ENCODE data around the gene MYH9.

Gene MYH9

DNA sequence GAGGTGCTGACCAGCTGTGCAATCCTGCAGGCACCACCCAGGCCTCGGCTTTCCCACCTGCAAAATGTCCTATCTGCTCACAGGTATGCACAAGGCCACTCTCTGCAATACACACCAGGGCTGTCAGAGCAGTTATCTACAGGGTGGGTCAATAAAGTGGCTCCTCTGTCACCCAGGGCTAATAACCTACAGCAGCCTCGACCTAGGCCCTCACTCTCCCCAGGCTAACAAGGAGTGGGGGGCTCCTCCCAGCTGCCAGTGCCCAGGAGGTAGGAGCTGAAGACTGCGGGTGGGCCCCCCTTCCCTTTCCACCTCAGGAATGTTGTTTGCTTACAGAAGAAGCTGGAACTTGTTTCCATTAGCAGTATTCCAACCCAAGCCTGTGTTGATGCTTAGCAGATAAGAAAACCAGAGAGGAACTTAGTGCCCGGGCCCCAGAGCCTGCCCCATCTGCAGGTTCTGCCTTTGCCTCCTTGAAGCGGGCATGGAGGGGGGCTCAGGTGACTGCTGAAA lies 26.8 kb downstream of the MYH9 start:
- Histone ChIP-seq H3K4me3 (ENCODE audit: low read depth, low read length) (no peak overlapping the region), H3K9me3 (ENCODE audit: control insufficient read depth, insufficient read depth, low read depth, low read length) (no peaks in the 10 kb centered on the region), H3K27ac (ENCODE audit: extremely low read depth, low read depth, low read length) (peak overlapping the region; percentile 26; the same call in 1 of the 2 replicates), H3K4me1 (ENCODE audit: control insufficient read depth, insufficient read depth, low read length) (peaks cover 35% of the 10 kb centered on the region), H3K36me3 (ENCODE audit: control insufficient read depth in 2 of 2, insufficient read depth in 1 of 2, low read length in 2 of 2) (peaks cover 0 to 6% of the 10 kb centered on the region in 2 experiments; a peak in 1 of 3 replicates)
- POLR2A ChIA-PET: interaction anchor here (0.7 to 1.6 kb wide), 4 partner anchors 23 to 132 kb away, joined by 3 to 5 read pairs (median 4); partner anchors contain the start of gene MYH9
- TF ChIP-seq ZFP69B (tag by site-specific recombination; IDR thresholded peaks at IDR 0.05): peak; percentile 66; the same call in 1 of the 2 replicates
- TF ChIP-seq GLIS2 (tag by site-specific recombination; IDR thresholded peaks at IDR 0.05): 0 out of 2 replicates have a peak, but pooled peaks have one; percentile 21
- peak; percentile 94 for TF ChIP-seq GLIS1 (tag by site-specific recombination; IDR thresholded peaks at IDR 0.05)
- TF ChIP-seq ZIC2 (tag by site-specific recombination; IDR thresholded peaks at IDR 0.05): peak; percentile 53; the same call in 1 of the 2 replicates
- no peak for TF ChIP-seq ZNF266 (tag by site-specific recombination; IDR thresholded peaks at IDR 0.05; ENCODE audit: low read depth)
- TF ChIP-seq ZNF621 (tag by site-specific recombination; IDR thresholded peaks at IDR 0.05): no peak
- TF ChIP-seq ZNF248 (tag by site-specific recombination; IDR thresholded peaks at IDR 0.05): no peak
- no peak for TF ChIP-seq ZNF16 (tag by site-specific recombination; IDR thresholded peaks at IDR 0.05; ENCODE audit: low read depth)
- TF ChIP-seq, protein P1, sequence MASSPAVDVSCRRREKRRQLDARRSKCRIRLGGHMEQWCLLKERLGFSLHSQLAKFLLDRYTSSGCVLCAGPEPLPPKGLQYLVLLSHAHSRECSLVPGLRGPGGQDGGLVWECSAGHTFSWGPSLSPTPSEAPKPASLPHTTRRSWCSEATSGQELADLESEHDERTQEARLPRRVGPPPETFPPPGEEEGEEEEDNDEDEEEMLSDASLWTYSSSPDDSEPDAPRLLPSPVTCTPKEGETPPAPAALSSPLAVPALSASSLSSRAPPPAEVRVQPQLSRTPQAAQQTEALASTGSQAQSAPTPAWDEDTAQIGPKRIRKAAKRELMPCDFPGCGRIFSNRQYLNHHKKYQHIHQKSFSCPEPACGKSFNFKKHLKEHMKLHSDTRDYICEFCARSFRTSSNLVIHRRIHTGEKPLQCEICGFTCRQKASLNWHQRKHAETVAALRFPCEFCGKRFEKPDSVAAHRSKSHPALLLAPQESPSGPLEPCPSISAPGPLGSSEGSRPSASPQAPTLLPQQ (tag by site-specific recombination; IDR thresholded peaks at IDR 0.05): peak; percentile 71
- TF ChIP-seq, protein P2, sequence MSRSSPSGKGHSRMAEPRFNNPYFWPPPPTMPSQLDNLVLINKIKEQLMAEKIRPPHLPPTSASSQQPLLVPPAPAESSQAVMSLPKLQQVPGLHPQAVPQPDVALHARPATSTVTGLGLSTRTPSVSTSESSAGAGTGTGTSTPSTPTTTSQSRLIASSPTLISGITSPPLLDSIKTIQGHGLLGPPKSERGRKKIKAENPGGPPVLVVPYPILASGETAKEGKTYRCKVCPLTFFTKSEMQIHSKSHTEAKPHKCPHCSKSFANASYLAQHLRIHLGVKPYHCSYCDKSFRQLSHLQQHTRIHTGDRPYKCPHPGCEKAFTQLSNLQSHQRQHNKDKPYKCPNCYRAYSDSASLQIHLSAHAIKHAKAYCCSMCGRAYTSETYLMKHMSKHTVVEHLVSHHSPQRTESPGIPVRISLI (tag by site-specific recombination; IDR thresholded peaks at IDR 0.05): no peak
- CTCF ChIA-PET: interaction anchor here (0.5 to 0.8 kb wide), 2 partner anchors 16 to 26 kb away, joined by 3 read pairs; no protein-coding TSS in a partner anchor

DNA sequence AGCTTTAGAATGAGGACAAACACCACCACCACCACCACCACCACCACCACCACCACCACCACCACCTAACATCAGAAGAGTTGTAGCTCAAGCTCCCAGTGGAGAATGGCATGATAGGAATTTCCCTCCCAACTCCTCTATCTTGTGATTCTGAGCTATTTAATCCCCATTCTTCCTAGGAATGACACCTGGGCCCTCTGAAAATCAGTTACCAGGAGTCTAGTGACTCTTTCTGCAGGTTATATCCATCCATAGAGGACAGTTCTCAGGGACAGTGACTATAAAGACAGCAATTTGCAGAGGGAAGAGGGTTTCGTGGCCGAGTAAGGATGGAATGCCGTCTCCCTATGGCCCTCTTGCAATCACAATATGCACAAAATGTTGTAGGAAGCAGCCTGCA lies 27.8 kb downstream of the MYH9 start:
- H3K36me3 ChIP-seq (ENCODE audit: control insufficient read depth in 2 of 2, insufficient read depth in 1 of 2, low read length in 2 of 2): peaks cover 0 to 6% of the 10 kb centered on the region in 2 experiments; a peak in 1 of 3 replicates
- POLR2A ChIA-PET: interaction anchor here (0.7 to 1.4 kb wide), 6 partner anchors 19 to 67 kb away, joined by 3 to 6 read pairs (median 4); partner anchors contain the start of gene MYH9
- TF ChIP-seq BCL11B (tag by site-specific recombination; IDR thresholded peaks at IDR 0.05; ENCODE audit: low read depth) (no peak), SCRT1 (tag by site-specific recombination; IDR thresholded peaks at IDR 0.05; ENCODE audit: borderline replicate concordance) (no peak), ZBTB17 (tag by site-specific recombination; IDR thresholded peaks at IDR 0.05) (no peak), ZNF175 (tag by site-specific recombination; IDR thresholded peaks at IDR 0.05) (no peak)
- TF ChIP-seq, protein P3, sequence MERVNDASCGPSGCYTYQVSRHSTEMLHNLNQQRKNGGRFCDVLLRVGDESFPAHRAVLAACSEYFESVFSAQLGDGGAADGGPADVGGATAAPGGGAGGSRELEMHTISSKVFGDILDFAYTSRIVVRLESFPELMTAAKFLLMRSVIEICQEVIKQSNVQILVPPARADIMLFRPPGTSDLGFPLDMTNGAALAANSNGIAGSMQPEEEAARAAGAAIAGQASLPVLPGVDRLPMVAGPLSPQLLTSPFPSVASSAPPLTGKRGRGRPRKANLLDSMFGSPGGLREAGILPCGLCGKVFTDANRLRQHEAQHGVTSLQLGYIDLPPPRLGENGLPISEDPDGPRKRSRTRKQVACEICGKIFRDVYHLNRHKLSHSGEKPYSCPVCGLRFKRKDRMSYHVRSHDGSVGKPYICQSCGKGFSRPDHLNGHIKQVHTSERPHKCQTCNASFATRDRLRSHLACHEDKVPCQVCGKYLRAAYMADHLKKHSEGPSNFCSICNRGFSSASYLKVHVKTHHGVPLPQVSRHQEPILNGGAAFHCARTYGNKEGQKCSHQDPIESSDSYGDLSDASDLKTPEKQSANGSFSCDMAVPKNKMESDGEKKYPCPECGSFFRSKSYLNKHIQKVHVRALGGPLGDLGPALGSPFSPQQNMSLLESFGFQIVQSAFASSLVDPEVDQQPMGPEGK (tag by site-specific recombination; IDR thresholded peaks at IDR 0.05): no peak
- H3K4me3 ChIP-seq (ENCODE audit: low read depth, low read length): no peak overlapping the region
- no peaks in the 10 kb centered on the region for H3K9me3 ChIP-seq (ENCODE audit: control insufficient read depth, insufficient read depth, low read depth, low read length)
- H3K4me1 ChIP-seq (ENCODE audit: control insufficient read depth, insufficient read depth, low read length): peaks cover 32% of the 10 kb centered on the region
- no peak overlapping the region for H3K27ac ChIP-seq (ENCODE audit: extremely low read depth, low read depth, low read length)
- CTCF ChIA-PET: no interaction called here

DNA sequence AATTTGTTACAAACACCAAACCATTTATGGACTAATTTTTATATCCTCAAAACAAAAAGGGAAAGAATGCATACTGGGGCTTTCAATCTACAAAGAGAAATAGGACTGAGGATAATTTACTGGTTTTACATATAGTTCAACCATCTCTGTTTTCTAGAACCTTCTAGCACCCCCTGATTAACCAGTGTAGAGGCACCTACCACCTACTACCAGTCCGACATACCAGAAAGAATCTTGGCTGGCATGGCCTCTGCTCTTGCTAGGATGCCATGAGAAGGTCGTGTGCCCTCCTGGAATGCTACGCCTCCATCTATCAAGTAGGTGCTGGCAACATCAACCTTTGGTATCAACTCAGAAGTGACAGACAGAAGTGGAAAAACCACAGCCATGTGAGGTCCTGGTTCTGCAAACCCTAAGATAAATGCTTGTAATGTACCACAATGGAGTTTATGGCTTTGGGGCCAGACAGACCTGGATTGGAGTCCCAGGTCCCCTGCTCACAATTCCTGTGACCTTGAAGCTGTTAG lies 28.2 kb downstream of the MYH9 start:
- H3K4me1 ChIP-seq (ENCODE audit: control insufficient read depth, insufficient read depth, low read length): peaks cover 28% of the 10 kb centered on the region
- H3K27ac ChIP-seq (ENCODE audit: extremely low read depth, low read depth, low read length): no peak overlapping the region
- ChIA-PET POLR2A (interaction anchor here (0.7 to 1.4 kb wide), 4 partner anchors 20 to 67 kb away, joined by 3 to 6 read pairs (median 4); partner anchors contain the start of gene MYH9), CTCF (interaction anchor here (0.6 kb wide), 1 partner anchor 88 kb away, joined by 3 read pairs; no protein-coding TSS in a partner anchor)
- H3K9me3 ChIP-seq (ENCODE audit: control insufficient read depth, insufficient read depth, low read depth, low read length): no peaks in the 10 kb centered on the region
- H3K36me3 ChIP-seq (ENCODE audit: control insufficient read depth in 2 of 2, insufficient read depth in 1 of 2, low read length in 2 of 2): peaks cover 0 to 6% of the 10 kb centered on the region in 2 experiments; a peak in 2 of 3 replicates
- no peak overlapping the region for H3K4me3 ChIP-seq (ENCODE audit: low read depth, low read length)
- TF ChIP-seq ZNF791 (tag by site-specific recombination; IDR thresholded peaks at IDR 0.05) (no peak), KLF9 (tag by site-specific recombination; IDR thresholded peaks at IDR 0.05; ENCODE audit: low read depth) (no peak), ZBTB17 (tag by site-specific recombination; IDR thresholded peaks at IDR 0.05) (no peak), ZBTB1 (tag by site-specific recombination; IDR thresholded peaks at IDR 0.05) (no peak), ZNF146 (tag by site-specific recombination; IDR thresholded peaks at IDR 0.05) (no peak), ZNF555 (tag by site-specific recombination; conservative IDR thresholded peaks at IDR 0.05) (no peak), ZNF221 (tag by site-specific recombination; IDR thresholded peaks at IDR 0.05; ENCODE audit: borderline replicate concordance) (no peak), TCF7L2 (IDR thresholded peaks at IDR 0.05; ENCODE audit: borderline replicate concordance, low read depth, low read length) (no peak), ZNF654 (tag by site-specific recombination; IDR thresholded peaks at IDR 0.05; ENCODE audit: low read depth) (no peak)
- TF ChIP-seq, protein P4, sequence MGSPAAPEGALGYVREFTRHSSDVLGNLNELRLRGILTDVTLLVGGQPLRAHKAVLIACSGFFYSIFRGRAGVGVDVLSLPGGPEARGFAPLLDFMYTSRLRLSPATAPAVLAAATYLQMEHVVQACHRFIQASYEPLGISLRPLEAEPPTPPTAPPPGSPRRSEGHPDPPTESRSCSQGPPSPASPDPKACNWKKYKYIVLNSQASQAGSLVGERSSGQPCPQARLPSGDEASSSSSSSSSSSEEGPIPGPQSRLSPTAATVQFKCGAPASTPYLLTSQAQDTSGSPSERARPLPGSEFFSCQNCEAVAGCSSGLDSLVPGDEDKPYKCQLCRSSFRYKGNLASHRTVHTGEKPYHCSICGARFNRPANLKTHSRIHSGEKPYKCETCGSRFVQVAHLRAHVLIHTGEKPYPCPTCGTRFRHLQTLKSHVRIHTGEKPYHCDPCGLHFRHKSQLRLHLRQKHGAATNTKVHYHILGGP (tag by site-specific recombination; IDR thresholded peaks at IDR 0.05): no peak
- TF ChIP-seq, protein P5, sequence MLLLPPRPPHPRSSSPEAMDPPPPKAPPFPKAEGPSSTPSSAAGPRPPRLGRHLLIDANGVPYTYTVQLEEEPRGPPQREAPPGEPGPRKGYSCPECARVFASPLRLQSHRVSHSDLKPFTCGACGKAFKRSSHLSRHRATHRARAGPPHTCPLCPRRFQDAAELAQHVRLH (tag by site-specific recombination; IDR thresholded peaks at IDR 0.05): no peak

Data from HEK293 (cell line).